HCT116 (cell line): ENCODE results near the gene NOS2. TPM values are rescaled to one million over a fixed set of nuclear protein-coding genes. Genes with fewer than 3 reads are reported as not detected.
"Not testable (repeated sequence)": the region's sequence is repeated elsewhere in the genome, so short reads cannot be mapped to it uniquely, and the experiment has no call there.

Source experiments
- ATAC-seq: fragments of 200-7000 bp; cut with Tn5 transposase; 2 replicates; pipeline ENCODE4 v1.9.1; 2020; ENCODE audit warnings: mild to moderate bottlenecking, moderate library complexity
- BruUV-seq: library from RNA; stranded (reverse); fragments of 400-500 nt; replicated peaks from 2 replicates; lab custom pipeline; 2021; lab: Mats Ljungman, UMichigan
- CTCF ChIA-PET: fragments of 300-600 bp; sonication (Branson Sonifier 250); formaldehyde crosslinking; loops from one replicate; lab custom pipeline; 2021; ENCODE audit warnings: antibody characterized with exemption; lab: Charles Lee
- POLR2A ChIA-PET: fragments of 300-600, 350-600 bp; sonication (Branson Sonifier 250); formaldehyde crosslinking; loops from one replicate; lab custom pipeline; 2021; ENCODE audit warnings: antibody characterized with exemption; lab: Charles Lee
- RAD21 ChIA-PET, 2 experiments: fragments of 300-600 bp; sonication (Branson Sonifier 250); formaldehyde crosslinking; loops; one replicate each; lab custom pipeline; 2023; ENCODE audit warnings: low total read pairs in 2 of 2; ENCODE audit not compliant: uncharacterized antibody in 2 of 2, unreplicated experiment in 2 of 2, low non-redundant PET in 1 of 2; lab: Charles Lee
- DNase-seq: peaks from one replicate; pipeline ENCODE4 v3.0.0-alpha.2; 2010; ENCODE audit warnings: low read depth, low spot score
- H2AFZ ChIP-seq: fragments of 200-600 bp; shearing (Covaris generic), sonication (generic); 2 replicates; pipeline ENCODE4 v1.6.1; 2017; ENCODE audit warnings: low read depth, mixed run types, mixed read lengths, antibody characterized with exemption, low read length; ENCODE audit not compliant: poor library complexity, severe bottlenecking
- H3K27ac ChIP-seq: 2 replicates; pipeline ENCODE4 v1.5.1; 2012; ENCODE audit warnings: low read depth, low read length
- H3K27me3 ChIP-seq: fragments of 200-600 bp; sonication (generic); 2 replicates; pipeline ENCODE4 v1.6.1; 2016; ENCODE audit warnings: mixed run types, low read length, mixed read lengths; ENCODE audit not compliant: insufficient read depth
- H3K36me3 ChIP-seq, 2 experiments: fragments of 200-500 bp in 1 of 2; fragments of 200-600 bp in 1 of 2; sonication (Bioruptor generic) in 1 of 2; sonication (generic) in 1 of 2; 2 replicates each; pipeline versions ENCODE4 v1.5.1 to v1.6.1; 2014 to 2016; ENCODE audit warnings: low read length in 2 of 2, inconsistent platforms in 1 of 2, mixed read lengths in 1 of 2, mixed run types in 1 of 2; ENCODE audit not compliant: insufficient read depth in 2 of 2, control insufficient read depth in 1 of 2
- H3K4me1 ChIP-seq, 2 experiments: fragments of 200-600 bp in 1 of 2; sonication (generic) in 1 of 2; 2 replicates each; pipeline versions ENCODE4 v1.5.1 to v1.6.1; 2012 to 2017; ENCODE audit warnings: low read length in 2 of 2, inconsistent platforms in 1 of 2, mild to moderate bottlenecking in 1 of 2, mixed read lengths in 1 of 2, mixed run types in 1 of 2, moderate library complexity in 1 of 2; ENCODE audit not compliant: insufficient read depth in 2 of 2, control insufficient read depth in 1 of 2
- H3K4me2 ChIP-seq: fragments of 200-600 bp; sonication (generic); 2 replicates; pipeline ENCODE4 v1.6.1; 2017; ENCODE audit warnings: mixed run types, low read length, mixed read lengths
- H3K4me3 ChIP-seq, 2 experiments: fragments of 200-600 bp in 1 of 2; sonication (generic) in 1 of 2; replicated peaks in 1 of 2; 2 replicates each; pipeline ENCODE4 v1.5.1; 2011 to 2016; ENCODE audit warnings: low read length in 2 of 2, control low read depth in 1 of 2, low read depth in 1 of 2, mild to moderate bottlenecking in 1 of 2, mixed read lengths in 1 of 2, mixed run types in 1 of 2
- H3K79me2 ChIP-seq: fragments of 200-600 bp; sonication (generic); 2 replicates; pipeline ENCODE4 v1.6.1; 2017; ENCODE audit warnings: mild to moderate bottlenecking, mixed run types, low read length, moderate library complexity, mixed read lengths; ENCODE audit not compliant: insufficient read depth
- H3K9ac ChIP-seq: fragments of 200-600 bp; sonication (generic); 2 replicates; pipeline ENCODE4 v1.6.1; 2016; ENCODE audit warnings: low read length, mixed read lengths
- H3K9me2 ChIP-seq: fragments of 200-600 bp; sonication (generic), shearing (Covaris generic); 2 replicates; pipeline ENCODE4 v1.6.1; 2017; ENCODE audit warnings: mixed run types, mild to moderate bottlenecking, moderate library complexity; ENCODE audit not compliant: insufficient read depth
- H3K9me3 ChIP-seq, 2 experiments: fragments of 200-500 bp in 1 of 2; fragments of 200-600 bp in 1 of 2; sonication (Bioruptor generic) in 1 of 2; sonication (generic) in 1 of 2; 2 replicates each; pipeline ENCODE4 v1.6.1; 2014 to 2017; ENCODE audit warnings: low read length in 2 of 2, mixed read lengths in 2 of 2, inconsistent platforms in 1 of 2, low read depth in 1 of 2, mild to moderate bottlenecking in 1 of 2, mixed run types in 1 of 2, moderate library complexity in 1 of 2; ENCODE audit not compliant: control insufficient read depth in 1 of 2, insufficient read depth in 1 of 2
- H4K20me1 ChIP-seq: fragments of 200-600 bp; sonication (generic), shearing (Covaris generic); 2 replicates; pipeline ENCODE4 v1.6.1; 2017; ENCODE audit warnings: mixed run types, mild to moderate bottlenecking, moderate library complexity; ENCODE audit not compliant: insufficient read depth
- CBX3 ChIP-seq: IDR thresholded peaks from 2 replicates; pipeline ENCODE4 v1.6.1; 2012; ENCODE audit warnings: low read depth
- EGR1 ChIP-seq: IDR thresholded peaks from 2 replicates; pipeline ENCODE4 v1.6.1; 2012; ENCODE audit warnings: low read depth
- ELF1 ChIP-seq: IDR thresholded peaks from 2 replicates; pipeline ENCODE4 v1.6.1; 2012; ENCODE audit warnings: low read depth, borderline replicate concordance
- EZH2 ChIP-seq: fragments of 200-600 bp; sonication (generic); IDR thresholded peaks from 2 replicates; pipeline ENCODE4 v1.6.1; 2017; ENCODE audit warnings: antibody characterized with exemption, mixed run types
- EZH2phosphoT487 ChIP-seq: fragments of 200-600 bp; IDR thresholded peaks from 2 replicates; pipeline ENCODE4 v1.6.1; 2018; ENCODE audit warnings: antibody characterized with exemption, borderline replicate concordance
- POLR2A ChIP-seq: IDR thresholded peaks from 2 replicates; pipeline ENCODE4 v1.7.0; 2011; ENCODE audit warnings: borderline replicate concordance; ENCODE audit not compliant: insufficient read depth, insufficient read length; ENCODE audit errors: extremely low read depth
- POLR2AphosphoS5 ChIP-seq: IDR thresholded peaks from 2 replicates; pipeline ENCODE4 v1.6.1; 2011; ENCODE audit warnings: mild to moderate bottlenecking, low read depth, low read length, moderate library complexity
- RAD21 ChIP-seq: IDR thresholded peaks from 2 replicates; pipeline ENCODE4 v1.6.1; 2012; ENCODE audit warnings: low read depth, mild to moderate bottlenecking
- REST ChIP-seq: IDR thresholded peaks from 2 replicates; pipeline ENCODE4 v1.6.1; 2012; ENCODE audit warnings: low read depth
- SIN3A ChIP-seq: IDR thresholded peaks from 2 replicates; pipeline ENCODE4 v1.6.1; 2012; ENCODE audit warnings: low read depth
- SRF ChIP-seq: IDR thresholded peaks from 2 replicates; pipeline ENCODE4 v1.6.1; 2012; ENCODE audit warnings: low read depth
- ZBTB33 ChIP-seq: IDR thresholded peaks from 2 replicates; pipeline ENCODE4 v1.6.1; 2011; ENCODE audit warnings: mild to moderate bottlenecking, low read length, moderate library complexity; ENCODE audit not compliant: insufficient replicate concordance; ENCODE audit errors: extremely low read depth
- ZFX ChIP-seq: fragments of 450-650 bp; IDR thresholded peaks from 2 replicates; pipeline ENCODE4 v1.6.1; 2017
- ZNF274 ChIP-seq: fragments of 200-500 bp; sonication (Bioruptor generic); IDR thresholded peaks from 2 replicates; pipeline ENCODE4 v1.6.1; 2014; ENCODE audit warnings: mild to moderate bottlenecking, low read depth, low read length, inconsistent platforms
- intact Hi-C: fragments of 100-400 bp; cut with micrococcal nuclease; formaldehyde crosslinking; loops from 2 replicates; pipeline ENCODE4 v1.10.0; 2022
- total RNA-seq: library from RNA; stranded (reverse); gene quantifications from one replicate; pipeline ENCODE4 v1.2.1, GENCODE V29; 2021; ENCODE audit not compliant: unreplicated experiment

The NOS2 gene
- total RNA-seq, 1 experiment from 2014 or later: 0.07 TPM

GRCh38 chr17:27848931-27849330, 48.6 kb upstream of the NOS2 start:
- no peak overlapping the region for H3K9ac ChIP-seq
- no peaks in the 10 kb centered on the region for H4K20me1 ChIP-seq
- POLR2A ChIA-PET: no interaction called here
- H3K4me1 ChIP-seq: no peaks in the 10 kb centered on the region
- H3K36me3 ChIP-seq: no peaks in the 10 kb centered on the region
- H3K27me3 ChIP-seq: peaks cover 5% of the 10 kb centered on the region; the same call in 1 of the 2 replicates
- CTCF ChIA-PET: no interaction called here
- no peak overlapping the region for H3K27ac ChIP-seq
- no peak for ATAC-seq
- no peaks in the 10 kb centered on the region for H3K79me2 ChIP-seq
- H2AFZ ChIP-seq: no peak overlapping the region
- BruUV-seq: no TSS peak
- no peaks in the 10 kb centered on the region for H3K9me3 ChIP-seq
- DNase-seq: no peak
- RAD21 ChIA-PET: no interaction called here
- H3K4me3 ChIP-seq: no peak overlapping the region
- H3K9me2 ChIP-seq: no peaks in the 10 kb centered on the region
- no peak overlapping the region for H3K4me2 ChIP-seq
- intact Hi-C loops: no loop called here
- no peak for TF ChIP-seq RAD21
- TF ChIP-seq REST: no peak
- no peak for TF ChIP-seq ZNF274
- no peak for TF ChIP-seq SRF
- no peak for TF ChIP-seq POLR2A
- TF ChIP-seq CBX3: no peak
- no peak for TF ChIP-seq EZH2phosphoT487
- no peak for TF ChIP-seq SIN3A
- TF ChIP-seq ZBTB33: no peak
- TF ChIP-seq ZFX: no peak
- no peak for TF ChIP-seq EZH2
- no peak for TF ChIP-seq ELF1
- TF ChIP-seq EGR1: no peak
- TF ChIP-seq POLR2AphosphoS5: no peak

GRCh38 chr17:27846808-27847307, 46.5 kb upstream of the NOS2 start:
- POLR2A ChIA-PET, CTCF ChIA-PET, H3K27ac ChIP-seq, DNase-seq, H3K27me3 ChIP-seq, H3K4me3 ChIP-seq, H3K4me1 ChIP-seq, H3K4me2 ChIP-seq, ATAC-seq, H3K36me3 ChIP-seq, H3K79me2 ChIP-seq, H2AFZ ChIP-seq, H3K9me2 ChIP-seq, H4K20me1 ChIP-seq, intact Hi-C loops, BruUV-seq, H3K9ac ChIP-seq, H3K9me3 ChIP-seq: not testable (repeated sequence)
- RAD21 ChIA-PET: interaction anchor here in 1 of 2 experiments (0.6 kb wide), 1 partner anchor 17 kb away, joined by 3 read pairs; no protein-coding TSS in a partner anchor
